Measurements from ENCODE around the gene GKAP1.
"Not testable (repeated sequence)": the region's sequence is repeated elsewhere in the genome, so short reads cannot be mapped to it uniquely, and the experiment has no call there.

The GKAP1 gene

DNA sequence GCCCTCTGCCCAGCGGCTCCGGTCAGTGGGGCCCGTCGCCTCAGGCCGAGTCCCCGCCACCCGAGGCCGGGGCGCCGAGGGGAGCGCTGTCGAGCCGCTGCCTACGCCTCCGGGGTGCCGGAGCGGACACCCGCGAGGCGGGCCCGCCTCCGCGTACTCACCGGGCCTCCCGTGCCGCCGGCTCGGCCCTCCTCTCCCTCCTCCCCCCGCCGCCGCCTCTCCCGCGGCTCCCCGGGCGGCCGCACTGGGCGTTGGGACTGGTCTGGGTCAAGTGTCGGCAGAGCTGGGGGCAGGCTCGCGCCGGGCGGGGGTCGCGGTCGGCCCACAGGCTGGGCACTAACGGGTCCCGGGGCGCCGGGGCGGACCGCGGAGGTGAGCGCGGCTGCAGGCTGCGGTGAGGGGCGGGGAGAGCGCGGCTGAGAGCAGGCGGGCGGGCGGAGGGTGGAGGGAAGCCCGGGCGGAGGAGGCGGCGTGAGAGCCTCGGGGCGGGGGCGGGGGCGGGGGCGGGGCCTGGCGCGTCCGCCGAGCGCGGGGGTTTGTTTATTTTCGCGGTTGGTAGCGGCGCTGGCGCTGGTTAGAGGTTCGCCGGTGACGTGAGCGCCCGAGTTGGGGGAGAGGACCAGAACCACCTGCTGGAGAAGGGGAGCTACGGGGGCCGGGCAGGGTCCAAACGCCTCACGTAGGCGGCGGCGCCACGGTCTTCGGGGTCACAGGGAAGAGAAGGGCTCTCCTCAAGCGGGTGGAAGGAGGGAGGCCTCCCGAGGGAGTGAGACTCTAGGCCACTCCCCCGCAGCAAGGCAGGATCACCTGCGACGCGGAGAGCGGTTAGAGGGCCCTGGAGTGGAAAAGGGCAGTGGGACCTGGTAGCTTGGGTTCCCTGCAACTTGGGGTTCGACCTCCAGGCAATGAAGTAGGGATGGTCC is at the start of gene GKAP1:
GKAP1 (minus strand) TSS at position 414 of the 923 bp plus-strand sequence. CDS start 11,252 bp downstream, outside the sequence.
- peak; percentile 70 to 95 (median 94) for DNase-seq

DNA sequence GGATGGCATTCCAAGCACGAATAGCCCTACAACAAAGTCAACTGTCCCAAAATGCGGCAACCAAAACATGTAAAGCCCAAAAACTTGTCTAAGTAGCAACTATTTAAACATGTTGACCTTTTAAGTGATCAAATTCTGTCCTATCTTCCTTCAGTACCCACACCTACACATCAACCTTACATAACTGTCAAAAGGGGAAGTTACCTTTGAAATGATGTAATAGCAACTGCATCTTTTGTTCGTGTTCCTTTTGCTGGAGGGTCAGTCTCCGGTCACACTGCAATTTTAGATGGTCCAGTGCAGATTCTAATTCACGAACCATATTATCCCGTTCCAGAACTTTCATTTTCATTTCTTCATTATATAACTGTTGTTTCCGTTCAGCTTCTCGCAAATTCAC is 32.3 kb upstream of the GKAP1 start:
- DNase-seq, result not testable (repeated sequence)

DNA sequence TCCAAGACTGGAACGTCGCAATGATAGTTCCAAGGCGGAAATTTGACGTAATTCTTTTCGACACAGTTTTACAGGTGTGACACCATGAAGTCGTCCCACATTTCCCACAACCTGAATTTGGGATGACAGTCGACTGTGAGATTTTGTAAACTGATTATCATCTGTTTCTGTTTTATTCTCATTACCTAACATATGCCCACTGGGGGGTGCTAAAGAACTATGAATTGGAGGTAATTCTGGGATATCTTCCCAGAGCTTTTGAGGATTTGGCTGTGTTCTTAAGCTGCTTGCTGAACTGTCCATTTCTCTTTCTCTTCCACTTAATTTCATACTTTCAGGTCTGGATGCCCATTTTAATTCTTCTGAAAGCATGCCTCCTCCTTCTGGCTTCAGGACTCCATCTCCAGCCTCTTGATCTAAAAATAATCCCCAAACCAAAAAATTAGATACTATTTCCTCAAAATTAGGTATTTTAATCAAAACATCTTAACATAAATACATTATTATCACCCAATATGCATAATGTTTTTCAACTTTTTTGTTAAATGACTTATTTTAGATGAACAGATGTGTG is 19.6 kb upstream of the GKAP1 start:
- not testable (repeated sequence) for DNase-seq

DNA sequence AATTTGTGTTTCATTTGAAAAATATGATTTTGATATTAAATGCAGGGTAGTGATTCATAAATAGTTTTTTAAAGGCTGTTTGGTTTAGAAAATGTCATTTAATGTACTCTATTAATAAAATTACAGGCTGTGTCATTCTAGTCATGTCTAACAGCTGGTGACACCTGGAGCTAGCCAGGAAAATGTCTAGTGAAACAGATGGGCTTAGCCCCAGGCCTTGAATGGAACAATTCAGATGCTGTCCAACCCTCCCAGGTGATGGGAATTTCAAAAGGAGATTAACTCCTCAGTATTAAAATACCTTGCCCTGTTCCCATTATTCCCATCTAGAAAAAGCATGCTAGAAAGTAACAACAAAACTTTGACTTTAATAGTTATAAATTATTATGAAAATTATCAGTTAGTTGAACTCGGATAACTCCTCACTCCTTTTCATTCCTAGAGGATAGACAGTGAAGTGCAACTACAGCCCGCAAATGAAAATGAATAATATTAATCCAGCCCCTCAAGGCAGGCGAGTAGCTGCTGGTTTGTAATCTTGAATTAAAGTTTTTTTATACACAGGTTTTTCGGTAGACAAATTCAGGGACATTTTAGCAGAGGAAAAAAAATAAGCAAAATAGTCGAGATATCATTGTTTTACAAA is 13.0 kb upstream of the GKAP1 start:
- peak in 2 of 3 experiments; percentile 46 to 82 for DNase-seq

DNA sequence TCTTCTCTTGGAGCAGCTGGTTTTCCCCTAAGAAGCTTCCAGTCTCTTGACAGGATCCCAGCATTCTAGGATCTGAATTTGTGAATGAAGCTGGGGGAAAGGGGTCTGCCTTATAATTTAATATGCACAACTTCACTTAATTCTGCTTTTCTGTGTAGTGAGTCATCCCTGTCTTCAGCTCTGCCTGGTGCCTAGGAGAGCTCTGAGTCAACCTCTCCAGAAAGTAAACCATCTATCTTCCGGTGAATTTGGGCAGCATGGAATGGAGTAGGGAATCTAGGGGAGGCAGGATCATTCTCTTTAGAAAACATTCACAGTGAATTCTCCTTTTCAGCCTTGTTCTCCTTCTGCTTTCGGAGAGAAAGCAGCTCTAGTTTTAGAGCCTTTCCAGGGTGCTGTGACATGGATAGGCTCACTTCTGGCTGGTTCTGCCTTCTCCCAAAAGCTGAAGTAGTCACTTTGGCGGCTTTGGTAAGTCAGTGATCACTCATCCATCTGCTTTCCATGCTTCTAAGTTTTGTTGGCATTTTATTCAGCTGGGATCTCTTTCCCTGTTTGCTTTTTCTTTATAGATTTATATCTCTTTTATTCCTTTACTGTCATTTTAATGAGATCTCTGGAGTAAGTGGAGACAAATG is 7.5 kb upstream of the GKAP1 start:
- DNase-seq, result not testable (repeated sequence)

DNA sequence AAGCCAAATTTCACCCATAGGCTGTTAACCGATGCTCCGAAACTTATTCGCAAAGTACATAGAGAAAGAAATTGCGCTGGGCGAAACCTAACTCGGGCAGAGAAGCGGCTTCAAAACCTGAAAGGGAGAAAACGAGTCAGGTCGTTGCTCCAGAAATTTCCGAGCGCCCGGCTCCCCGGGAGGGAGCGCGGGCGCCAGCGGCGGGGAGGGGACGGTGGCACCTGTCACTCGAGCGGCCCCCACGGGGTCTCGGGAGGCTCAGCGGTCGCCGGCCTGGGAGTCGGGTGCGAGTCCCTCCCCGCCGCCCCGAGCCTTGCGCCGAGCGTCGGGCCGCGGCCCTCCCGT is 586 bp downstream of the GKAP1 start:
- DNase-seq, result peak in 1 of 3 experiments; percentile 83

DNA sequence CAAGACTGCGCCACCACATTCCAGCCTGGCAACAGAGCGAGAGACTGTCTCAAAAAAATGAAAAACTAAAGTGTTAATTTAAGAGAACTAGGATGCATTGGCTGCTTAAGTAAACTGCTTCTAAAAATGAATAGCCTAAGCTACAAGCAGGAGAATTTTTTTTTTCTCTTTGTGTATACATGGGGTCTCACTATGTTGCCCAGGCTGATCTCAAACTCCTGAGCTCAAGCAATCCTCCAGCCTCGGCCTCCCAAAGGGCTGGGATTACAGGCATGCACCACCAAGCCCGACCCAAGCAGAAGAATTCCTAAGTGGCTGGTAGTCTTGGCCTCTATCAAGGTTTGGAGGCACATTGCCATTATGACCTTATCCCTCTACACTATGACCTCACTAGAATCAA is 2.4 kb downstream of the GKAP1 start:
- not testable (repeated sequence) for DNase-seq

DNA sequence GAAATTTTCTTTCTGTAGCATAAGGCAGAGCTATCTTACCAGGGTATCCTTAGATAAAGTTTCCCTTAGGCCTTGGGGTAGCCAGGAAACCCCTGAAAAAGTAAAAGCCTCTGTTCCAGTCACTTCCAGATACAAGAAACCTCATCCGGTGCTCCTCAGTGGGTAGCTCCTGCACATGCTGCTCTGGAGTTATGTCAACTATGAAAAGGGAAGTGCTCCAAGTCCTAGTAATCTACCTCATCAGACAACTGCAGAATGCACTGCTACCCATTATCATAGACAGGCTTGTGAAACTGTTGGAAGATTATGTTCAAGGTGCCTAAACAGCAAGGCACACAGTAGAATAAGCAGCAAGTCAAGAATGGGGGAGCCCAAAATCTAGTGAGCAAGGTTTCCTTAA is 8.4 kb downstream of the GKAP1 start:
- not testable (repeated sequence) for DNase-seq

DNA sequence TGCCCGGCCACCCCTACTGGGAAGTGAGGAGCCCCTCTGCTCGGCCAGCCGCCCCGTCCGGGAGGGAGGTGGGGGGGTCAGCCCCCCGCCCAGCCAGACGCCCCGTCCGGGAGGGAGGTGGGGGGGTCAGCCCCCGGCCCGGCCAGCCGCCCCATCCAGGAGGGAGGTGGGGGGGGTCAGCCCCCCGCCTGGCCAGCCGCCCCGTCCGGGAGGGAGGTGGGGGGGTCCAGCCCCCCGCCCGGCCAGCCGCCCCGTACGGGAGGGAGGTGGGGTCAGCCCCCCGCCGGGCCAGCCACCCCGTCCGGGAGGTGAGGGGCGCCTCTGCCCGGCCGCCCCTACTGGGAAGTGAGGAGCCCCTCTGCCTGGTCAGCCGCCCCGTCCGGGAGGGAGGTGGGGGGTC is 13.1 kb downstream of the GKAP1 start:
- DNase-seq, result not testable (repeated sequence)

DNA sequence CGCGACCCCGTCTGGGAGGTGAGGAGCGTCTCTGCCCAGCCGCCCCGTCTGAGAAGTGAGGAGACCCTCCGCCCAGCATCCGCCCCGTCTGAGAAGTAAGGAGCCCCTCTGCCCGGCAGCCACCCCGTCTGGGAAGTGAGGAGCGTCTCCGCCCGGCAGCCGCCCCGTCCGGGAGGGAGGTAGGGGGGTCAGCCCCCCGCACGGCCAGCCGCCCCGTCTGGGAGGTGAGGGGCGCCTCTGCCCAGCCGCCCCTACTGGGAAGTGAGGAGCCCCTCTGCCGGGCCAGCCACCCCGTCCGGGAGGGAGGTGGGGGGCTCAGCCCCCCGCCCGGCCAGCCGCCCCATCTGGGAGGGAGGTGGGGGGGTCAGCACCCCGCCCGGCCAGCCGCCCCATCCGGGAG is 13.6 kb downstream of the GKAP1 start:
- DNase-seq, result not testable (repeated sequence)

DNA sequence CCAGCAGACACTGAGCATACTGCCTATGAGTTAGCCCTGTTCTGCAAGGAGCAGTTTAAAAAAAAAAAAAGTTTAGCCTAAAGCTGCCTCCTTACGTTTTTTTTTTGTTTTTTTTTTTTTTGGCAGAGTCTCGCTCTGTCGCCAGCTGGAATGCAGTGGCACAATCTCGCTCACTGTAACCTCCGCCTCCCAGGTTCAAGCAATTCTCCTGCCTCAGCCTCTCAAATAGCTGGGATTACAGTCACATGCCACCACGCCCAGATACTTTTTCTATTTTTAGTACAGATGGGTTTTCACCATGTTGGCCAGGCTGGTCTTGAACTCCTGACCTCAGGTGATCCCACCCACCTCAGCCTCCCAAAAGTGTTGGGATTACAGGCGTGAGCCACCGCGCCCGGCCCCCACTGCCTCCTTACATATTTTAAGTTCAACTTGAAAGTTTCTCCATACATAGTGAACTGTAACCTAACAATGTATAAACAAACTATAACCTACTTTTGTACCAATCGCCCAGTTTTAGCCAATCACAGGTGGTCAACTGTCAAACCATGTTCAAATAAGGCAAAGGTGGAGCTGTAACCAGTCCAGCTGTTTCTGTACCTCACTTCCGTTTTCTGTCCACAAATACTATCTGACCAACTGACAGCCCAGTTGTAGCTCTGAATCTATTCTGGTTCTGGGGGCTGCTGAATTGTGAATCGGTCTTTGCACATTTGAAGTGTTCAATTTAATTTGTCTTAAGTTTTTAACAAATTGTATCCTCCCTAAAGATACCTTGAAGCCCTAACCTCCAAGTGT is 17.1 kb downstream of the GKAP1 start:
- no peak for DNase-seq

DNA sequence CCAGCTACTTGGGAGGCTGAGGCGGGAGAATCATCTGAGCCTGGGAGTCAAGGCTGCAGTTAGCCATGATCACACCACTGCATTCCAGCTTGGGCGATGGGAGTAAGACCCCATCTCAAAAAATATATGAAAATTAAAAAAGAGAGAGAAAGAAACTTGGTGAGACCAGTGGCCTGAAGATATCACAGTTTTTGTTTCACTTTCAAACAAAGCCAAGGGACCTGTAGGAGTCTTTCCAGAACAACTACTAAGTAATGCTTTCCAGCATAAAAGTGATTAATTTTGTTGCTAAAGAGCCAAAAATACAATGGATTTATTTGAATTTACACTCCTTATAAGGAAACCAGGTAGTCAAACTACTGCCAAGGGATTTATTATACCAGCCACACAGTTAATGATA is 23.5 kb downstream of the GKAP1 start:
- DNase-seq, result no peak

DNA sequence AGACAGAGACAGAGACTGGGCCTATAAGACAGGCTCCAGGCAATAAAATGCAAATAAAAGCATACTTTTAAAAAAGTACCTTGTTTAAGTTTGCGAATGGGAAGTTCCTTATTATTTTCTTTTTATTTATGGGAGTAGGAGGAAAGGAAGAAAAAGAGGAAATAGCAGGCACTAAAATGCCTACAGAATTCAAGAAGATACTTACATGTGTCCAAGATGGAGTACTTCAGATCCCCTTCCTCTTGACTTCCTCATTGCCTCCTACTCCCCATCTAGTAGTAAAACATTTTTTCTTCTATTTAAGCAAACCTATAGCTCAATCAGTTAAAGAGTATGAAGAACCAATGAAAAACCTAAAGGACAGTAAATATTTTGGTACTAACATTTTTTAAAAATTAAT is 24.8 kb downstream of the GKAP1 start:
- DNase-seq, result no peak

DNA sequence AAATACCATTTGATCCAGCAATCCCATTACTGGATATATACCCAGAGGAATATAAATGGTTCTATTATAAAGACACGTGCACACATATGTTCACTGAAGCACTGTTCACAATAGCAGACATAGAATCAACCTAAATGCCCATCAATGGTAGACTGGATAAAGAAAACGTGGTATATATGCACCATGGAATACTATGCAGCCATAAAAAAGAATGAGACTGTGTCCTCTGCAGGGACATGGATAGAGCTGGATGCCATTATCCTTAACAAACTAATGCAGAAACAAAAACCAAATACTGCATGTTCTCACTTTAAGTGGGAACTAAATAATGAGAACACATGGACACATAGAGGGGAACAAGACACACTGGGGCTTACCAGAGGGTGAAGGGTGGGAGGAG is 39.4 kb downstream of the GKAP1 start:
- no peak for DNase-seq

DNA sequence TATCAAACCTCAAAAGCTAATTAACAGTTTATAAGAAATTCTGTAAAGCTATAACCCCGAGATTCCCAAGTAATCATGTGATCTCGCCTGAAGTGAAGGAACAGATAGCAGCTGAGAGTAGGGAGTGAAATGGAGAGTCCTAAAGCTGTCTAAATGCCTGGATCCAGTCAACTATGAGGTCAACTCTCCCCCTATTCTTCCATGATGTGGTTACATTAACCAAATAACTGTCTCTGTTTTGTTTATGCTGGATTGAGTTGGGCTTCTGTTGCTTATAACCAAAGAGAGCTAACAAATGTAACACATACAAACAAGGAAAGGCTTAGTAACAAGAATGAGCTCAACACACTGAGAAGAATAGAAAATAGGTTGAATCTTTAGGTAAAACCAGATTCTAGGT is 41.6 kb downstream of the GKAP1 start:
- DNase-seq, result no peak

DNA sequence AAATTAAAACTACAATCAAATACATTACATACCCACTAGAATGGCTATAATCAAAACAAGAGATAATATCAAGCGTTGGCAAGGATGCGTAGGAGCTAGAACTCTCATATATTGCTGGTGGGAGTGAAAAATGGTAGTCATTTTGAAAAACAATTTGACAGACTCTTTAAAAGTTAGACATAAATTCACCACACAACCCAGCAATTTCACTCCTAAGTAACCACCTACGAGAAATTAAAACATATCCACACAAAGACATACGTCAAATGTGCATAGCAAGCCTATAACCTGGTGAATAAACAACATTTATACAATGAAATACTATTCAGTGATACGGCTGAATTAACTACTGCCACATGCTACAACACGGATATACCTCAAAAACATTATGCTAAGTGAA is 44.7 kb downstream of the GKAP1 start:
- no peak for DNase-seq

DNA sequence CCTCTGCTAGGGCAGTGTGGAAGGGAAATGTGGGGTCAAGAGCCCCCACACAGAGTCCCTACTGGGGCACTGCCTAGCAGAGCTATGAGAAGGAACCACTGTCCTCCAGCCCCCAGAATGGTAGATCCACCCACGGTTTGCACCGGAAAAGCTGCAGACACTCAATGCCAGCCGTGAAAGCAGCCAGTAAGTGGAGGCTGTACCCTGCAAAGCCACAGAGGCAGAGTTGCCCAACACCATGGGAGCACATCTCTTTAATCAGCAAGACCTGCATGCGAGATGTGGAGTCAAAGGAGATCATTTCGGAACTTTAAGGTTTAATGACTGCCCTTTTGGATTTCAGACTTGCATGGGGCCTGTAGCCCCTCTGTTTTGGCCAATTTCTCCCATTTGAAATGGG is 52.2 kb downstream of the GKAP1 start:
- no peak for DNase-seq

DNA sequence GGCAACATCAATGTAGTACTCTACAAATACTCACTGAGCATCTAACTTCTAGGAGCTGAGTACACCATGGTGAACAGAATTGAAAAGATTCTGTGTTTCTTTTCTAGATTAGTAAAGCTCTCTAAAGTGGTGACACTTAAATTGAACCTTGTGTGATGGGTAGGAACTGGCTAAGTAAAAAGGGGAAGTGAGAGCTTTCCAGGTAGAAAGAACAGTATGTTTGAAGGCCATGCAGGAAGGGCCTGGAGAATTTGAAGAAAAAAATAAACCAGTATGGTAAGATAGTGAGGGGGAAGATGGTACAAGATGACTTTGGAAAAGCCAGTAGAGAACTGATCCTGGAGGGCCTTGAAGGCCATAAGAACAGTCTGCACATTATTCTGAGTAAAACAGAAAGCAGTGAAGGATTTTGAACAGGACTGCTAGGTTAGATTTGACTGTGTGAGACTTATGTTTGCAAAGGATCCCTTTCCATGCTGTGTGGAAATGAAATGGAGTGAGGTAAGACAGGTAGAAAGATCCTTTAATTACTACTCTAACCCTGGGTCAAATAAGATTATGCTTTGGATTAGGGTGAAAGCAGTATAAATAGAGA is 63.1 kb downstream of the GKAP1 start:
- no peak for DNase-seq

DNA sequence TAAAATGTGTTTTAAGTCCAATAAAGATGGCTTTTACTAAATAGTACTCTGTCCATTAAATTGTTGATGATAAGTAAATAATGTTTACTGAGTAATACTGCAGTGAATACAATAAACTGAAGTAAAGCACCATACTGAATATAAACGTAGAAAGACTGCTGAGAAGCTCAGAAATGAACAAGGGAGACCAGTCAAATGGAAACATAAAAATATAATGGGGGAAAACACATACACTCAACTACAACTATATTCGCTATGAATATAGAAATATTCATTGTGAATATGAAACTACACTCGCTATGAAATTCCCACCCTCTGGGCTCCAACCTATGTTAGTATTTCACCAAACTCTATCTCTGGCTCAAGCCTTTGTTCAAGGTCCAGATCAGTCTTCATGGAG is 67.9 kb downstream of the GKAP1 start:
- DNase-seq, result no peak

DNA sequence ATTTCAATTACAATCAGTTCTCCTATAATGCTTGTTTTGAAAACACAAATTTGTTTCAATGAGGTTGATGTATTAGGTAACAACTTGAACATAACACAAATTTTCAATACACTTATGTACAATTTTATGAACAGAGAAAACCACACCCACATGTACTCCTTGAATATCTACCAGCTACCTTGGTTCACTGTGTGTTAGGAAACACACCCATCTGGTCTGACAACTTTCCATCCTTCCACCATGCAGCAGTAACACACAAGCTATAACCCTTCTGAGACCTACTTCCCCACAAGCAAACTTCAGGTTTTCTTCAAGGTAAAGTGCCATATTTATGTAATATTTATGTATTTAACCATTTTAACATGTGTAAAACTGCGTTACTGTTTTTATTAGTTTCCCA is 73.4 kb downstream of the GKAP1 start:
- no peak for DNase-seq

DNA sequence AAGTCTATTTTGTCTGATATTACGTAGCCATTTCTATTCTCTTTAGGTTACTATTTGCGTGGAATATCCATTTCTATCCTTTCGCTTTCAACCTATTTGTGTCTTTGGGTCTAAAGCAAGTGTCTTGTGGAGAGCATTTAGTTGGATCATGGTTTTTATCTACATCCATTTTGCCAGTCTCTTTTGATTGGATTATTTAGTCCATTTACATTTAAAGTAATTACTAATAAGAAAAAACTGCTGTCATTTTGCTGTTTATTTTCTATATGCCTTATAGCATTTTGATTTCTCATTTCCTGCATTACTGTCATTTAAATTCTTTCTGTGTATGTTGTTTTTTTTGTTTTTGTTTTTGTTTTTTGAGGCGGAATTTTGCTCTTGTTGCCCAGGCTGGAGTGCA is 83.8 kb downstream of the GKAP1 start:
- no peak for DNase-seq

Measured in NCI-H1417 (cell line).